GM12801 (cell line): ENCODE results near the gene LSR.

Source experiments
- CTCF ChIP-seq: IDR thresholded peaks from one replicate; pipeline ENCODE4 v1.5.1; 2011; ENCODE audit warnings: control low read depth; ENCODE audit not compliant: insufficient read length; ENCODE audit errors: extremely low read depth

Gene LSR

GRCh38 chr19:35314858-35315470, 66.2 kb downstream of the LSR start:
- TF ChIP-seq CTCF: no peak

- TF ChIP-seq CTCF: no peak
Measured at GRCh38 chr19:35315883-35316282, 67.1 kb downstream of the LSR start.

GRCh38 chr19:35316560-35316959, 67.8 kb downstream of the LSR start:
- TF ChIP-seq CTCF: no peak
